Activated naive CD8-positive, alpha-beta T cell treated with anti-CD3 and anti-CD28 coated beads, Interleukin-2, amount 50 U/mL, for 24 hours (primary cell): ENCODE data around the gene NSUN2.
A peak's percentile ranks its signal among the peaks of the same experiment; 100 is the strongest.
"Not testable (repeated sequence)": the region's sequence is repeated elsewhere in the genome, so short reads cannot be mapped to it uniquely, and the experiment has no call there.

Source experiments
- ATAC-seq: fragments of 150-1000 bp; cut with Tn5 transposase; one replicate; pipeline ENCODE4 v1.10.0; 2021
- DNase-seq: peaks from one replicate; pipeline ENCODE4 v3.0.0; 2021
- H3K27ac Mint-ChIP-seq: one replicate; pipeline ENCODE4 v1.8.0; 2021; ENCODE audit warnings: mild to moderate bottlenecking, mixed read lengths
- H3K27me3 Mint-ChIP-seq: one replicate; pipeline ENCODE4 v1.8.0; 2021; ENCODE audit warnings: mixed read lengths
- H3K36me3 Mint-ChIP-seq: one replicate; pipeline ENCODE4 v1.8.0; 2021; ENCODE audit warnings: low read depth, mixed read lengths
- H3K4me1 Mint-ChIP-seq: one replicate; pipeline ENCODE4 v1.8.0; 2021; ENCODE audit warnings: mixed read lengths
- H3K4me3 Mint-ChIP-seq: one replicate; pipeline ENCODE4 v1.8.0; 2021; ENCODE audit warnings: mild to moderate bottlenecking, moderate library complexity, mixed read lengths
- H3K9me3 Mint-ChIP-seq: one replicate; pipeline ENCODE4 v1.8.0; 2021; ENCODE audit warnings: mixed read lengths

NSUN2 gene

GRCh38 chr5:6632888-6633468, at the start of gene NSUN2, which contains the start of gene SRD5A1:
Gene NSUN2 (minus strand): TSS chr5:6633044. CDS start chr5:6632979, 65 bp downstream.
Gene SRD5A1 (plus strand): TSS chr5:6633440. CDS start chr5:6633577, 137 bp downstream.
- peak within 1 kb of the TSS; percentile 98 for H3K27ac Mint-ChIP-seq
- peaks cover 48% of the 10 kb centered on the region for H3K36me3 Mint-ChIP-seq
- no peaks in the 10 kb centered on the region for H3K27me3 Mint-ChIP-seq
- DNase-seq, result peak; percentile 92
- ATAC-seq, result peak; percentile 90
- H3K4me1 Mint-ChIP-seq, result peaks cover 50% of the 10 kb centered on the region
- H3K4me3 Mint-ChIP-seq, result peak within 1 kb of the TSS; percentile 99
- no peaks in the 10 kb centered on the region for H3K9me3 Mint-ChIP-seq

GRCh38 chr5:6682239-6682638, 49.4 kb upstream of the NSUN2 start:
- H3K9me3 Mint-ChIP-seq, result no peaks in the 10 kb centered on the region
- no peak for ATAC-seq
- no peak for DNase-seq
- H3K4me3 Mint-ChIP-seq, result no peak overlapping the region
- peaks cover 4% of the 10 kb centered on the region for H3K4me1 Mint-ChIP-seq
- peaks cover 34% of the 10 kb centered on the region for H3K27me3 Mint-ChIP-seq
- H3K27ac Mint-ChIP-seq, result no peak overlapping the region
- no peaks in the 10 kb centered on the region for H3K36me3 Mint-ChIP-seq

- DNase-seq, result no peak
- no peak overlapping the region for H3K4me3 Mint-ChIP-seq
- peaks cover 2% of the 10 kb centered on the region for H3K4me1 Mint-ChIP-seq
- peaks cover 30% of the 10 kb centered on the region for H3K27me3 Mint-ChIP-seq
- H3K9me3 Mint-ChIP-seq, result no peaks in the 10 kb centered on the region
- H3K27ac Mint-ChIP-seq, result no peak overlapping the region
- no peaks in the 10 kb centered on the region for H3K36me3 Mint-ChIP-seq
- ATAC-seq, result no peak
These were observed 48.8 kb upstream of the NSUN2 start for GRCh38 chr5:6681682-6682081.

- peaks cover 24% of the 10 kb centered on the region for H3K27me3 Mint-ChIP-seq
- no peak overlapping the region for H3K27ac Mint-ChIP-seq
These were observed 48.1 kb upstream of the NSUN2 start for GRCh38 chr5:6680922-6681321.

GRCh38 chr5:6678385-6678784, 45.5 kb upstream of the NSUN2 start:
- Mint-ChIP-seq H3K4me3 (no peak overlapping the region), H3K27ac (no peak overlapping the region), H3K36me3 (no peaks in the 10 kb centered on the region), H3K27me3 (peaks cover 6% of the 10 kb centered on the region), H3K9me3 (no peaks in the 10 kb centered on the region), H3K4me1 (no peaks in the 10 kb centered on the region)
- DNase-seq (no peak), ATAC-seq (no peak)

More at GRCh38 chr5:6680922-6681321, 48.1 kb upstream of the NSUN2 start:
- Mint-ChIP-seq H3K9me3 (no peaks in the 10 kb centered on the region), H3K36me3 (no peaks in the 10 kb centered on the region), H3K4me1 (no peaks in the 10 kb centered on the region), H3K4me3 (no peak overlapping the region)
- ATAC-seq (no peak), DNase-seq (no peak)

GRCh38 chr5:6676702-6677101, 43.9 kb upstream of the NSUN2 start:
- no peak for ATAC-seq
- Mint-ChIP-seq H3K4me1 (no peaks in the 10 kb centered on the region), H3K27me3 (peaks cover 4% of the 10 kb centered on the region), H3K27ac (no peak overlapping the region), H3K9me3 (no peaks in the 10 kb centered on the region), H3K36me3 (no peaks in the 10 kb centered on the region), H3K4me3 (no peak overlapping the region)
- no peak for DNase-seq

GRCh38 chr5:6675784-6676491, 43.1 kb upstream of the NSUN2 start:
- Mint-ChIP-seq H3K4me1 (no peaks in the 10 kb centered on the region), H3K27ac (no peak overlapping the region), H3K4me3 (no peak overlapping the region), H3K27me3 (peaks cover 1% of the 10 kb centered on the region), H3K36me3 (peaks cover 4% of the 10 kb centered on the region), H3K9me3 (no peaks in the 10 kb centered on the region)
- no peak for DNase-seq
- no peak for ATAC-seq

GRCh38 chr5:6674886-6675285, 42.0 kb upstream of the NSUN2 start:
- Mint-ChIP-seq H3K36me3 (peaks cover 11% of the 10 kb centered on the region), H3K9me3 (no peaks in the 10 kb centered on the region), H3K27me3 (peaks cover 1% of the 10 kb centered on the region), H3K4me3 (no peak overlapping the region), H3K4me1 (no peaks in the 10 kb centered on the region), H3K27ac (no peak overlapping the region)
- ATAC-seq, result no peak
- DNase-seq, result no peak

GRCh38 chr5:6674421-6674820, 41.6 kb upstream of the NSUN2 start:
- H3K36me3 Mint-ChIP-seq, result peaks cover 15% of the 10 kb centered on the region
- peaks cover 1% of the 10 kb centered on the region for H3K27me3 Mint-ChIP-seq
- H3K27ac Mint-ChIP-seq, result no peak overlapping the region
- ATAC-seq (no peak), DNase-seq (no peak)
- no peaks in the 10 kb centered on the region for H3K9me3 Mint-ChIP-seq
- H3K4me3 Mint-ChIP-seq, result no peak overlapping the region
- H3K4me1 Mint-ChIP-seq, result no peaks in the 10 kb centered on the region

GRCh38 chr5:6673963-6674362, 41.1 kb upstream of the NSUN2 start:
- Mint-ChIP-seq H3K36me3 (peaks cover 15% of the 10 kb centered on the region), H3K27ac (no peak overlapping the region), H3K27me3 (peaks cover 1% of the 10 kb centered on the region), H3K9me3 (no peaks in the 10 kb centered on the region), H3K4me1 (no peaks in the 10 kb centered on the region), H3K4me3 (no peak overlapping the region)
- DNase-seq (no peak), ATAC-seq (no peak)

GRCh38 chr5:6673031-6673430, 40.2 kb upstream of the NSUN2 start:
- Mint-ChIP-seq H3K4me3 (no peak overlapping the region), H3K36me3 (peaks cover 15% of the 10 kb centered on the region)
- ATAC-seq, result no peak

GRCh38 chr5:6668717-6669116, 35.9 kb upstream of the NSUN2 start:
- not testable (repeated sequence) for H3K27me3 Mint-ChIP-seq, H3K9me3 Mint-ChIP-seq, ATAC-seq, H3K4me3 Mint-ChIP-seq, DNase-seq, H3K27ac Mint-ChIP-seq, H3K4me1 Mint-ChIP-seq
- peaks cover 15% of the 10 kb centered on the region for H3K36me3 Mint-ChIP-seq

More at GRCh38 chr5:6673031-6673430, 40.2 kb upstream of the NSUN2 start:
- Mint-ChIP-seq H3K9me3 (no peaks in the 10 kb centered on the region), H3K4me1 (no peaks in the 10 kb centered on the region), H3K27me3 (peaks cover 1% of the 10 kb centered on the region), H3K27ac (no peak overlapping the region)
- DNase-seq, result no peak

- H3K4me1 Mint-ChIP-seq, result no peaks in the 10 kb centered on the region
- no peaks in the 10 kb centered on the region for H3K9me3 Mint-ChIP-seq
- no peaks in the 10 kb centered on the region for H3K27me3 Mint-ChIP-seq
- no peak for ATAC-seq
- H3K27ac Mint-ChIP-seq, result no peak overlapping the region
- no peak overlapping the region for H3K4me3 Mint-ChIP-seq
- no peak for DNase-seq
- H3K36me3 Mint-ChIP-seq, result peaks cover 15% of the 10 kb centered on the region
These were observed 34.8 kb upstream of the NSUN2 start for GRCh38 chr5:6667648-6668047.

GRCh38 chr5:6666762-6667161, 33.9 kb upstream of the NSUN2 start:
- H3K27me3 Mint-ChIP-seq, result no peaks in the 10 kb centered on the region
- H3K36me3 Mint-ChIP-seq, result peaks cover 15% of the 10 kb centered on the region
- H3K4me1 Mint-ChIP-seq, result no peaks in the 10 kb centered on the region

GRCh38 chr5:6660688-6661087, 27.8 kb upstream of the NSUN2 start:
- Mint-ChIP-seq H3K9me3 (peaks cover 15% of the 10 kb centered on the region), H3K36me3 (peaks cover 33% of the 10 kb centered on the region), H3K27ac (peak overlapping the region; percentile 2), H3K4me3 (no peak overlapping the region), H3K4me1 (peaks cover 9% of the 10 kb centered on the region), H3K27me3 (no peaks in the 10 kb centered on the region)
- DNase-seq (no peak), ATAC-seq (no peak)

More at GRCh38 chr5:6666762-6667161, 33.9 kb upstream of the NSUN2 start:
- H3K27ac Mint-ChIP-seq, result no peak overlapping the region
- ATAC-seq (no peak), DNase-seq (no peak)
- no peak overlapping the region for H3K4me3 Mint-ChIP-seq
- H3K9me3 Mint-ChIP-seq, result no peaks in the 10 kb centered on the region
